Upper lobe of left lung (tissue), 6 donors: Measurements from ENCODE around the gene GATA5. TPM values are rescaled to one million over a fixed set of nuclear protein-coding genes. Genes with fewer than 3 reads are reported as not detected.
A peak's percentile ranks its signal among the peaks of the same experiment; 100 is the strongest.

ENCODE experiments used
- ATAC-seq, 2 donors: fragments of 200-7000 bp; cut with Tn5 transposase; one replicate each; pipeline ENCODE4 v1.9.1; 2022; ENCODE audit warnings: mild to moderate bottlenecking in 2 of 2, moderate library complexity in 2 of 2; ENCODE audit not compliant: low FRiP score in 2 of 2
- DNase-seq, 2 donors: peaks; one replicate each; pipeline ENCODE4 v3.0.0-alpha.2; 2019 to 2020
- H3K27ac ChIP-seq, 4 donors: fragments of 200-600 bp; sonication (generic); one replicate each; pipeline ENCODE4 v1.5.1; 2016 to 2019
- H3K27me3 ChIP-seq, 4 donors: fragments of 200-600 bp; sonication (generic); one replicate each; pipeline ENCODE4 v1.5.1; 2017 to 2019
- H3K36me3 ChIP-seq, 4 donors: fragments of 200-600 bp; sonication (generic); one replicate each; pipeline ENCODE4 v1.5.1; 2016 to 2019
- H3K4me1 ChIP-seq, 4 donors: fragments of 200-600 bp; sonication (generic); one replicate each; pipeline ENCODE4 v1.5.1; 2018 to 2019
- H3K4me3 ChIP-seq, 4 donors: fragments of 200-600 bp; sonication (generic); one replicate each; pipeline ENCODE4 v1.5.1; 2017 to 2019; ENCODE audit warnings: mild to moderate bottlenecking in 2 of 4, moderate library complexity in 1 of 4
- H3K9me3 ChIP-seq, 4 donors: fragments of 200-600 bp; sonication (generic); one replicate each; pipeline ENCODE4 v1.5.1; 2018 to 2019
- CTCF ChIP-seq, 6 experiments: fragments of 450-650 bp in 4 of 6; fragments of 200-600 bp in 2 of 6; sonication (generic) in 2 of 6; IDR thresholded peaks; one replicate each; pipeline ENCODE4 v1.5.1; 2016 to 2019; ENCODE audit warnings: antibody characterized with exemption in 6 of 6
- EP300 ChIP-seq, 4 donors: sonication (generic); formaldehyde crosslinking; IDR thresholded peaks; one replicate each; pipeline ENCODE4 v1.5.1; 2017; ENCODE audit warnings: antibody characterized with exemption in 4 of 4, control low read depth in 2 of 4
- POLR2A ChIP-seq, 4 donors: fragments of 450-650 bp; IDR thresholded peaks; one replicate each; pipeline ENCODE4 v1.5.1; 2016 to 2017; ENCODE audit warnings: antibody characterized with exemption in 4 of 4, mild to moderate bottlenecking in 2 of 4
- POLR2AphosphoS5 ChIP-seq, 2 donors: sonication (generic); formaldehyde crosslinking; IDR thresholded peaks; one replicate each; pipeline ENCODE4 v1.5.1; 2017; ENCODE audit warnings: antibody characterized with exemption in 2 of 2
- WGBS, 2 donors: methylation state at CpG; one replicate each; pipeline ENCODE4 v1.1.5; 2017 to 2018; 5-methylcytosine and 5-hydroxymethylcytosine counted together
- total RNA-seq, 6 donors: library from RNA; depleted of rRNA in 4 of 6; stranded (reverse); fragments of >200 nt in 4 of 6; gene quantifications; one replicate each; pipeline versions ENCODE4 v1.1.0 to v1.2.1, GENCODE V29; 2016 to 2021
- donor health status: DM: no; HTN: no; CAD: no; lungs with moderate emphysema.
- donor health status: DM: no; HTN: yes; CAD: no; lungs with severe emphysema.

GATA5 gene
- total RNA-seq, 6 donors from 2014 or later = 0.98 to 10.5 (median 2.2) TPM

- Histone ChIP-seq H3K27me3 (peaks cover 0 to 5% (median 0%) of the 10 kb centered on the region in 4 donors), H3K4me3 (no peak overlapping the region), H3K9me3 (no peaks in the 10 kb centered on the region), H3K36me3 (no peaks in the 10 kb centered on the region), H3K27ac (peak overlapping the region in 1 of 4 donors; percentile 15), H3K4me1 (peaks cover 3 to 11% (median 8%) of the 10 kb centered on the region in 4 donors)
- ATAC-seq (no peak), DNase-seq (peak in 1 of 2 donors; percentile 73)
- 81 to 86% methylated on average over 7 to 16 of the region's 16 CpGs for WGBS, 2 donors
- no peak for TF ChIP-seq CTCF (IDR thresholded peaks at IDR 0.05)
- no peak for TF ChIP-seq EP300 (IDR thresholded peaks at IDR 0.05)
- TF ChIP-seq POLR2AphosphoS5 (IDR thresholded peaks at IDR 0.05) = no peak
- TF ChIP-seq POLR2A (IDR thresholded peaks at IDR 0.05) = no peak
Measured at GRCh38 chr20:62502496-62503095, 26.8 kb upstream of the GATA5 start.

- TF ChIP-seq EP300 (IDR thresholded peaks at IDR 0.05) (peak in 1 of 4 donors; percentile 16), CTCF (IDR thresholded peaks at IDR 0.05) (no peak), POLR2AphosphoS5 (IDR thresholded peaks at IDR 0.05) (peak in 1 of 2 donors; percentile 6), POLR2A (IDR thresholded peaks at IDR 0.05) (no peak)
- H3K4me1 ChIP-seq = peaks cover 3 to 13% (median 8%) of the 10 kb centered on the region in 4 donors
- ATAC-seq (peak in 1 of 2 donors; percentile 46), DNase-seq (peak in 1 of 2 donors; percentile 38)
- no peak overlapping the region for H3K4me3 ChIP-seq
- WGBS, 2 donors = 65 to 70% methylated on average over 12 to 13 of the region's 13 CpGs
- peak overlapping the region in 1 of 4 donors; percentile 15 for H3K27ac ChIP-seq
- H3K9me3 ChIP-seq = no peaks in the 10 kb centered on the region
- H3K36me3 ChIP-seq = no peaks in the 10 kb centered on the region
- peaks cover 0 to 5% (median 0%) of the 10 kb centered on the region in 4 donors for H3K27me3 ChIP-seq
Measured at GRCh38 chr20:62501801-62502495, 26.2 kb upstream of the GATA5 start.

- no peak for TF ChIP-seq POLR2A (IDR thresholded peaks at IDR 0.05)
- TF ChIP-seq POLR2AphosphoS5 (IDR thresholded peaks at IDR 0.05) = no peak
- TF ChIP-seq EP300 (IDR thresholded peaks at IDR 0.05) = no peak
- TF ChIP-seq CTCF (IDR thresholded peaks at IDR 0.05) = peak; percentile 90 to 95 (median 94)
- ATAC-seq (peak; percentile 76 to 86), DNase-seq (peak; percentile 78 to 90)
- Histone ChIP-seq H3K27ac (no peak overlapping the region), H3K9me3 (no peaks in the 10 kb centered on the region), H3K4me1 (peaks cover 3 to 24% (median 13%) of the 10 kb centered on the region in 4 donors), H3K4me3 (no peak overlapping the region), H3K27me3 (peaks cover 0 to 5% (median 0%) of the 10 kb centered on the region in 4 donors), H3K36me3 (no peaks in the 10 kb centered on the region)
- WGBS, 2 donors = 26 to 96% methylated on average over 6 to 26 of the region's 26 CpGs
Measured at GRCh38 chr20:62500237-62500864, 24.6 kb upstream of the GATA5 start.

- peak in 1 of 2 donors; percentile 48 for DNase-seq
- no peak for ATAC-seq
- H3K4me1 ChIP-seq = peaks cover 4 to 24% (median 16%) of the 10 kb centered on the region in 4 donors
- TF ChIP-seq POLR2A (IDR thresholded peaks at IDR 0.05) = no peak
- TF ChIP-seq POLR2AphosphoS5 (IDR thresholded peaks at IDR 0.05) = no peak
- TF ChIP-seq EP300 (IDR thresholded peaks at IDR 0.05) = no peak
- TF ChIP-seq CTCF (IDR thresholded peaks at IDR 0.05) = no peak
- no peaks in the 10 kb centered on the region for H3K9me3 ChIP-seq
- no peaks in the 10 kb centered on the region for H3K36me3 ChIP-seq
- WGBS, 2 donors = 60 to 69% methylated on average over 19 to 21 of the region's 21 CpGs
- H3K4me3 ChIP-seq = no peak overlapping the region
- no peak overlapping the region for H3K27ac ChIP-seq
- H3K27me3 ChIP-seq = peaks cover 0 to 5% (median 0%) of the 10 kb centered on the region in 4 donors
Measured at GRCh38 chr20:62499758-62500236, 24.0 kb upstream of the GATA5 start.
